Fibroblast of pulmonary artery (primary cell): ENCODE measurements around the gene DDX19B.
"Not testable (repeated sequence)": the region's sequence is repeated elsewhere in the genome, so short reads cannot be mapped to it uniquely, and the experiment has no call there.

ENCODE experiments used
- DNase-seq: peaks from one replicate; pipeline ENCODE4 v3.0.0-alpha.2; 2010; ENCODE audit warnings: low read depth
- H3K4me3 ChIP-seq: replicated peaks from 2 replicates; pipeline ENCODE4 v1.5.1; 2011; ENCODE audit warnings: low read depth, mild to moderate bottlenecking, control low read depth, low read length, moderate library complexity
- TF ChIP-seq, protein P1 (sequence below): IDR thresholded peaks from 2 replicates; pipeline ENCODE4 v1.5.1; 2011; ENCODE audit warnings: mild to moderate bottlenecking, control low read depth, low read length, inconsistent platforms; ENCODE audit errors: missing control alignments

Gene DDX19B

GRCh38 chr16:70267516-70267915 lies 31.5 kb upstream of the DDX19B start:
- DNase-seq: peak; percentile 72
- TF ChIP-seq, protein P1, sequence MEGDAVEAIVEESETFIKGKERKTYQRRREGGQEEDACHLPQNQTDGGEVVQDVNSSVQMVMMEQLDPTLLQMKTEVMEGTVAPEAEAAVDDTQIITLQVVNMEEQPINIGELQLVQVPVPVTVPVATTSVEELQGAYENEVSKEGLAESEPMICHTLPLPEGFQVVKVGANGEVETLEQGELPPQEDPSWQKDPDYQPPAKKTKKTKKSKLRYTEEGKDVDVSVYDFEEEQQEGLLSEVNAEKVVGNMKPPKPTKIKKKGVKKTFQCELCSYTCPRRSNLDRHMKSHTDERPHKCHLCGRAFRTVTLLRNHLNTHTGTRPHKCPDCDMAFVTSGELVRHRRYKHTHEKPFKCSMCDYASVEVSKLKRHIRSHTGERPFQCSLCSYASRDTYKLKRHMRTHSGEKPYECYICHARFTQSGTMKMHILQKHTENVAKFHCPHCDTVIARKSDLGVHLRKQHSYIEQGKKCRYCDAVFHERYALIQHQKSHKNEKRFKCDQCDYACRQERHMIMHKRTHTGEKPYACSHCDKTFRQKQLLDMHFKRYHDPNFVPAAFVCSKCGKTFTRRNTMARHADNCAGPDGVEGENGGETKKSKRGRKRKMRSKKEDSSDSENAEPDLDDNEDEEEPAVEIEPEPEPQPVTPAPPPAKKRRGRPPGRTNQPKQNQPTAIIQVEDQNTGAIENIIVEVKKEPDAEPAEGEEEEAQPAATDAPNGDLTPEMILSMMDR: peak; percentile 73

DNA sequence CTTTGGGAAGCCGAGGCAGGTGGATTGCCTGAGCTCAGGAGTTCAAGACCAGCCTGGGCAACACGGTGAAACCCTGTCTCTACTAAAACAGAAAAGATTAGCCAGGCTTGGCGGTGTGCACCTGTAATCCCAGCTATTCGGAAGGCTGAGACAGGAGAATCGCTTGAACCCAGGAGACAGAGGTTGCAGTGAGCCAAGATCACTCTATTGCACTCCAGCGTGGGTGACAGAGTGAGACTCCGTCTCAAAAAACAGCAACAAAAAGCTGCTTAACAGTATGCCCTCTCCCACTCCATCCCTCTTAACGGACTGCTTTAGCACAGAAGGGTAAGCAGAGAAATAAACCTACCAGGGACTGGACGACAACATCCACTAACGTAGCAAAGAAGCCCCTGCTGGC lies 31.1 kb upstream of the DDX19B start:
- not testable (repeated sequence) for DNase-seq, H3K4me3 ChIP-seq

More at GRCh38 chr16:70267516-70267915, 31.5 kb upstream of the DDX19B start:
- no peak overlapping the region for H3K4me3 ChIP-seq

DNA sequence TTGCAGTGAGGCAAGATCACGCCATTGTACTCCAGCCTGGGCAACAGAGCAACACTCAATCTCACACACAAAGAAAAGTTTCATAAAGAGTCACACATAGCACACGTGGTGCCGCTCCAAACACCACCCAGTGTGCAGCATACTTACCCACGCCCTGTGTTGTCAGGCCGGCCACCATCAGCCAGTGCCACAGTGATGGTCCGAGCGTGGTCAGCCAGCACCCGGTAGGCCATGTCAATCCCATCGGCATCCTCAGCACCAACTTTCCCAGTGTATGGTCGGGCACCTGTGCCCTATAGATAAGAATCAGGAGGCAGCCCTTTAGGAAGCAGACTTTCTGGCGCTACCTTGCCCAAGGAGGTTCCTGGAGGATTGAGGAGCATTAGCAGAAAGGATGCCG lies 29.5 kb upstream of the DDX19B start:
- TF ChIP-seq, protein P1: no peak
- no peak overlapping the region for H3K4me3 ChIP-seq
- no peak for DNase-seq

DNA sequence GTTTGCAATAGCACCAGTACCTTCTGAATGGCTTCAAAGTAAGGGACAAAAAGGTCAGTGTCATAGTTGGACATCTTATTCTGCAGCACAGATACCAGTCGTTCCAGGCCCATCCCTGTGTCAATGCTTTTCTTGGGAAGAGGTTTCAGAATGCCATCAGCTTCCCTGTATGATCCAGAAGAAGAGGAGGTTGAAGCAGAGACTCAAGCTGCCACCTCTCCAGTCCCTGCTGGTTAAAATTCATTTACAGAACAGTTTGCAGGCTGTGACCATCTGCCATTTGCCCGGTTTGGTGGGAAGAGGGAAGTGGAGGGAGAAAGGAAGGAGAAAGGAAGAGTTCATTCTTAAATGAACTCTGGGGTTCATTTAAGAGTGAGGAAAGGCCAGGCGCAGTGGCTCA lies 28.8 kb upstream of the DDX19B start:
- TF ChIP-seq, protein P1: no peak
- DNase-seq: no peak
- no peak overlapping the region for H3K4me3 ChIP-seq

DNA sequence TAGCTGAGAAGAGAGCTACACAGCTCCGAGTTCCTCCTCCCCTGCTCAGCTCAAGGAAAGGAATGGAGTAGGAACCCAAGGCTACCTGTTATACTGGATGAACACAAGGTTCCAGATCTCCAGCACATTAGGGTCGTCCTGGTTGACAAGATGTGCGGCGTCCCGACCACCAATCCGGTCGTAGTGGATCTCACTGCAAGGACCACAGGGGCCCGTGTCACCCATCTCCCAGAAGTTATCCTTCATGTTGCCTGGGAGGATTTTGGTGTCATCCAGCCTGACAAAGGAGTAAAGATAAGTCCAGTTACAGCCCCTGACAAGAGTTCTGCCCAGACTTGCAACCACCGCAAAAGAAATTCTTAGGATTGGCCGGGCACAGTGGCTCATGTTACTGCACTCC lies 27.3 kb upstream of the DDX19B start:
- TF ChIP-seq, protein P1: no peak
- DNase-seq: no peak
- no peak overlapping the region for H3K4me3 ChIP-seq

- H3K4me3 ChIP-seq: no peak overlapping the region
- DNase-seq: no peak
- TF ChIP-seq, protein P1: no peak
These were observed 22.6 kb upstream of the DDX19B start for GRCh38 chr16:70276392-70276791.

- peak overlapping the region; percentile 85 for H3K4me3 ChIP-seq
- not testable (repeated sequence) for DNase-seq
These were observed 11.5 kb upstream of the DDX19B start for GRCh38 chr16:70287304-70287971.

DNA sequence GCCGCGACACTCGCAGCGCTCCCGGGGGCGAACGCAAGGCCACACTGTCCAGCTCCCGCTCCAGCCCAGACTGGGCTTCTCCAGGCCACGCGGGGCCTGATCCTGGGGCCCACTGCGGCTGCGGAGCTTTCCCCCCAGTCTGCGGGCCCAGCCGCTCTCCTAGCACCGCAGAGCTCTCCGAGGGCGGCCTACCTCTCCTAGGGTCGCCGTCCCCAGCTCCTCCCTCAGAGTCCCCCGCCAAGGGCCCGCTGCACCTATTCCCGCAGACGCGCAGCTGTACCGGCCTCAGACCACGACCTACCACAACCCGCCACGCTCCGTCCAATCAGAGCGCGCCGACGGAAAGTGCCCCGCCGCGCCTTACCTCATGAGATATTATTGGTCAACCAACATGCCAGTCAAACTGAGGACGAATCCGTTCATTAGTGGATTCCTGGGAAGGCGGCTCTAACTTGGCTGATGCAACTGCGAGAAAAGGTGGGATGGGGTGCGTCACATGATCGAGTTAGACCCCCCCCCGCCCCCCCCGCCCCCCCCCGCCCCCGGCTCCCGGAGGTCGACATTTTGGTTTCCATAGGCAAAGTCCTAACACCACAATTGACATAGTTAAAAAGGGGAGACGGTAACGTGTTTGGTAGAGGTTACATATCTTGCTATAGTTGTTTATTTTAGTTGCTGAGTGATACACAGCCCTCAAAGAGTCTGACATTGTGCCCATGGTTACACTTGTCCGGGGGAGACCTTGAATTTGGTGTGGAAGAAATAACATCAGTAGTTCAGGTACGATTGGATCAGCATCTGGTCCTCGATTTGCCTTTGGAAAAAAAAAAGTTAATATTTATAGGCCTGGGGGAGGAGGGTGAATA lies 9.5 kb upstream of the DDX19B start, which contains the start of gene AARS1:
AARS1 (minus strand) TSS at position 278 of the 866 bp plus-strand sequence. CDS start 6,743 bp downstream, outside the sequence.
- H3K4me3 ChIP-seq: peak within 1 kb of the TSS; percentile 85
- TF ChIP-seq, protein P1: no peak
- peak; percentile 100 for DNase-seq
